Heart left ventricle (tissue), 13 donors: ENCODE measurements around the gene LIPE.

Experiments used
- CTCF ChIP-seq, 12 donors: fragments of 200-600 bp; sonication (generic) in 4 of 12; IDR thresholded peaks; one replicate each; pipeline versions ENCODE4 v1.5.0 to v1.8.0; 2018 to 2022; ENCODE audit warnings: antibody characterized with exemption in 12 of 12, mild to moderate bottlenecking in 5 of 12
- POLR2A ChIP-seq, 2 donors: fragments of 450-650 bp; IDR thresholded peaks; one replicate each; pipeline ENCODE4 v1.6.1; 2017; ENCODE audit warnings: antibody characterized with exemption in 2 of 2, mild to moderate bottlenecking in 2 of 2, moderate library complexity in 2 of 2
- donor health status: ischemic (EF 13 %, LVEDD 7.1; RV severe dilation, severe dysfunction).
- donor health status: DM: no; HTN: yes; CAD: no.
- donor health status: DM: no; HTN: no; CAD: no.
- donor health status: ischemic (EF 25% LVEDD 6.9; RV normal size, moderate dysfunction).
- donor health status: ischemic (EF 25% LVEDD 5.7; RV mildly dilated, moderate dysfunction).
- donor health status: ischemic (EF 35%, LVEDD 5.7; RV mildly dilated, moderate dysfunction).
- donor health status: nonischemic (EF 11% LVEDD 7.7; RV severe dilation, severe dysfunction).
- donor health status: DM: yes; HTN: yes; CAD: no.
- donor health status: PGD.
- donor health status: ischemic (EF 29% LVEDD 5.4; RV normal size, mild dysfunction).
- donor health status: nonischemic (EF 23%, LVEDD 6.1; RV moderate dilation, normal function).

GRCh38 chr19:42403586-42403985 lies 23.6 kb downstream of the LIPE start:
- TF ChIP-seq CTCF (IDR thresholded peaks at IDR 0.05): no peak
- TF ChIP-seq POLR2A (IDR thresholded peaks at IDR 0.05): no peak
